MM.1S (cell line): ENCODE data around the gene FUT3.

Experiments used
- DNase-seq: peaks from one replicate; pipeline ENCODE4 v3.0.0-alpha.2; 2015
- H2AFZ ChIP-seq: fragments of 300-600 bp; sonication (generic); 2 replicates; pipeline ENCODE4 v1.6.0; 2016; ENCODE audit warnings: antibody characterized with exemption, low read length
- H3F3A ChIP-seq: fragments of 300-600 bp; sonication (generic); 2 replicates; pipeline ENCODE4 v1.6.1; 2016; ENCODE audit warnings: mild to moderate bottlenecking, antibody characterized with exemption, low read length, moderate library complexity, mixed read lengths; ENCODE audit not compliant: insufficient read depth
- H3K27ac ChIP-seq: fragments of 300-600 bp; sonication (generic); 2 replicates; pipeline ENCODE4 v1.5.1; 2016; ENCODE audit warnings: mild to moderate bottlenecking, low read length
- H3K27me3 ChIP-seq: fragments of 300-600 bp; sonication (generic); replicated peaks from 2 replicates; pipeline ENCODE4 v1.6.0; 2016; ENCODE audit warnings: low read length; ENCODE audit not compliant: insufficient read depth
- H3K36me3 ChIP-seq: fragments of 300-600 bp; sonication (generic); replicated peaks from 2 replicates; pipeline ENCODE4 v1.6.1; 2016; ENCODE audit warnings: mild to moderate bottlenecking, low read length, mixed read lengths; ENCODE audit not compliant: insufficient read depth
- H3K4me1 ChIP-seq: fragments of 300-600 bp; sonication (generic); 2 replicates; pipeline ENCODE4 v1.6.1; 2016; ENCODE audit warnings: low read length, mixed read lengths
- H3K4me2 ChIP-seq: fragments of 300-600 bp; sonication (generic); 2 replicates; pipeline ENCODE4 v1.6.0; 2016; ENCODE audit warnings: low read depth, low read length
- H3K4me3 ChIP-seq: fragments of 300-600 bp; sonication (generic); 2 replicates; pipeline ENCODE4 v1.5.1; 2016; ENCODE audit warnings: low read length, mixed read lengths
- H3K79me2 ChIP-seq: fragments of 300-600 bp; sonication (generic); 2 replicates; pipeline ENCODE4 v1.6.1; 2016; ENCODE audit warnings: mixed run types, low read length, mixed read lengths
- H3K9ac ChIP-seq: fragments of 300-600 bp; sonication (generic); 2 replicates; pipeline ENCODE4 v1.6.1; 2016; ENCODE audit warnings: low read length, mixed read lengths
- H3K9me2 ChIP-seq: fragments of 300-600 bp; sonication (generic); replicated peaks from 2 replicates; pipeline ENCODE4 v1.6.1; 2016; ENCODE audit warnings: mild to moderate bottlenecking, low read length, mixed read lengths; ENCODE audit not compliant: insufficient read depth
- H3K9me3 ChIP-seq: fragments of 300-600 bp; sonication (generic); replicated peaks from 2 replicates; pipeline ENCODE4 v1.6.1; 2016; ENCODE audit warnings: mild to moderate bottlenecking, low read length, mixed read lengths; ENCODE audit not compliant: insufficient read depth
- H4K20me1 ChIP-seq: fragments of 300-600 bp; sonication (generic); 2 replicates; pipeline ENCODE4 v1.6.1; 2016; ENCODE audit warnings: mild to moderate bottlenecking, low read length, moderate library complexity, mixed read lengths; ENCODE audit not compliant: insufficient read depth
- EZH2 ChIP-seq: fragments of 300-600 bp; sonication (generic); optimal IDR thresholded peaks from 2 replicates; pipeline ENCODE3; 2017; ENCODE audit warnings: low read depth, mild to moderate bottlenecking, antibody characterized with exemption, low read length, mixed read lengths
- EZH2phosphoT487 ChIP-seq: fragments of 300-600 bp; sonication (generic); IDR thresholded peaks from 2 replicates; pipeline ENCODE4 v1.6.1; 2018; ENCODE audit warnings: antibody characterized with exemption, low read length
- TF ChIP-seq, protein P1 (sequence below): fragments of 300-600 bp; sonication (generic); IDR thresholded peaks from 2 replicates; pipeline ENCODE4 v1.5.1; 2016; ENCODE audit warnings: antibody characterized with exemption, low read length, mixed read lengths

The FUT3 gene

DNA sequence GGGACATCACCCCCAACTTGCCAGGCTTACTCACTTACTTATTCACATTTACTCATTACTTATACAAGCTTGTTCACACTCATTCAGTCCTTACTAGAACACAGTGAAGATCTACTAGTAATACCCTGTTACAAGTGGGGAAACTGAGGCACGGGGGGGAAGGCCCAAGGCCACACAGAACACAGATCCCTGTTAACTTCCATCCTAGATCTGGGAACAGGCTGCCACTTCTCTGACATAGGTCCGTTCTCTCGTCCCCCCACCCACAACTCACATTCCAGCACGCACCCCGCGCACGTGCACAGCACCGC is 47.9 kb downstream of the FUT3 start:
- no peak overlapping the region for H3K27ac ChIP-seq
- no peaks in the 10 kb centered on the region for H3K9me3 ChIP-seq
- H2AFZ ChIP-seq = peak overlapping the region; percentile 97
- H3K4me2 ChIP-seq = peak overlapping the region; percentile 98
- peak overlapping the region; percentile 60 for H3K4me3 ChIP-seq
- DNase-seq = no peak
- peak overlapping the region; percentile 52; the same call in 1 of the 2 replicates for H3K9ac ChIP-seq
- peaks cover 8% of the 10 kb centered on the region; the same call in 1 of the 2 replicates for H3K4me1 ChIP-seq
- no peaks in the 10 kb centered on the region for H3K9me2 ChIP-seq
- H3F3A ChIP-seq = 0 out of 2 replicates have a peak, but pooled peaks cover 6% of the 10 kb centered on the region
- TF ChIP-seq EZH2 (no peak), EZH2phosphoT487 (no peak)
- TF ChIP-seq, protein P1, sequence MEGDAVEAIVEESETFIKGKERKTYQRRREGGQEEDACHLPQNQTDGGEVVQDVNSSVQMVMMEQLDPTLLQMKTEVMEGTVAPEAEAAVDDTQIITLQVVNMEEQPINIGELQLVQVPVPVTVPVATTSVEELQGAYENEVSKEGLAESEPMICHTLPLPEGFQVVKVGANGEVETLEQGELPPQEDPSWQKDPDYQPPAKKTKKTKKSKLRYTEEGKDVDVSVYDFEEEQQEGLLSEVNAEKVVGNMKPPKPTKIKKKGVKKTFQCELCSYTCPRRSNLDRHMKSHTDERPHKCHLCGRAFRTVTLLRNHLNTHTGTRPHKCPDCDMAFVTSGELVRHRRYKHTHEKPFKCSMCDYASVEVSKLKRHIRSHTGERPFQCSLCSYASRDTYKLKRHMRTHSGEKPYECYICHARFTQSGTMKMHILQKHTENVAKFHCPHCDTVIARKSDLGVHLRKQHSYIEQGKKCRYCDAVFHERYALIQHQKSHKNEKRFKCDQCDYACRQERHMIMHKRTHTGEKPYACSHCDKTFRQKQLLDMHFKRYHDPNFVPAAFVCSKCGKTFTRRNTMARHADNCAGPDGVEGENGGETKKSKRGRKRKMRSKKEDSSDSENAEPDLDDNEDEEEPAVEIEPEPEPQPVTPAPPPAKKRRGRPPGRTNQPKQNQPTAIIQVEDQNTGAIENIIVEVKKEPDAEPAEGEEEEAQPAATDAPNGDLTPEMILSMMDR = no peak
- no peaks in the 10 kb centered on the region for H3K36me3 ChIP-seq
- peaks cover 4% of the 10 kb centered on the region; the same call in 1 of the 2 replicates for H3K79me2 ChIP-seq
- no peaks in the 10 kb centered on the region; the same call in 1 of the 2 replicates for H4K20me1 ChIP-seq
- peaks cover 35% of the 10 kb centered on the region for H3K27me3 ChIP-seq

DNA sequence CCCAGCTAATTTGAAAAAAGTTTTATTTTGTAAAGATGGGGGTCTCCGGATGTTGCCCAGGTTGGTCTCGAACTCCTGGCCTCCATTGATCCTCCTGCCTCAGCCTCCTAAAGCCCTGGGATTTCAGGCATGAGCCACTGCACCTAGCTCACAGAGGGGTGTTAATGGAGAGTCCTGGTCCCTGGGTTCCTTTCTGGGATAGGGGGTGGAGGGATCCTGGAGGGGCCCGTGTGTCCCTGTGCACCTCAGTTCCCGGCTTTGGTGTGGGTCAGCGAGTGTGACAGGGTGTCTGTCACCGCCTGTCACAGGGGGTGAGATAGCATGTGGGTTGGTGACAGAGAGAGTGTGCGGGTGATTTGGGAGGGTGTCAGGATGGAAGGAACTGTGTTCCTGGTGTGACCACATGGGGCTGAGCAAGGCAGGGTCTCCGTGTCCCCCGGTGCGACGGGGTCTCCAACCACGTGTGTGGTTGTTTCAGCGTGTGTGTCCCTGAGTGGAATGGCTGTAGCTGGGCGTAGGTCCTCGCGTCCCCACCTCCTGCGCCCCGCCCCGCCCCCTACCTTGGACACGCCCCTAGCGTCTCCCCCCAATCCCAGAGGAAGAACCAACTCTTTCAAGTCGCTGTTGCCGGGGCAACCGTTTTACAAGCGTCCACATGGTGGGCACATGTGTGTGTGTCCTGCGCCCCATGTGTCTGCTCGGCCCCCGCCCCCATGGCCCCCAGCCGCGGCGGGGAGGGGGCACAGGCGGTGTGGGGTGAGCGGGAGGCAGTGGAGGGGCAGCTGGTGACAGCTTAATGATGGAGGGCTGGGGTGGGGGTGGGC is 49.2 kb downstream of the FUT3 start:
- Histone ChIP-seq H3F3A (0 out of 2 replicates have a peak, but pooled peaks cover 6% of the 10 kb centered on the region), H3K9me2 (no peaks in the 10 kb centered on the region), H3K9ac (no peak overlapping the region), H3K4me3 (no peak overlapping the region), H3K27ac (no peak overlapping the region), H3K4me2 (no peak overlapping the region), H3K9me3 (no peaks in the 10 kb centered on the region), H3K79me2 (peaks cover 4% of the 10 kb centered on the region; the same call in 1 of the 2 replicates), H2AFZ (no peak overlapping the region), H3K27me3 (peaks cover 40% of the 10 kb centered on the region), H3K36me3 (no peaks in the 10 kb centered on the region), H4K20me1 (no peaks in the 10 kb centered on the region; the same call in 1 of the 2 replicates), H3K4me1 (peaks cover 8% of the 10 kb centered on the region; the same call in 1 of the 2 replicates)
- DNase-seq = no peak
- TF ChIP-seq EZH2phosphoT487 (no peak), EZH2 (no peak)

DNA sequence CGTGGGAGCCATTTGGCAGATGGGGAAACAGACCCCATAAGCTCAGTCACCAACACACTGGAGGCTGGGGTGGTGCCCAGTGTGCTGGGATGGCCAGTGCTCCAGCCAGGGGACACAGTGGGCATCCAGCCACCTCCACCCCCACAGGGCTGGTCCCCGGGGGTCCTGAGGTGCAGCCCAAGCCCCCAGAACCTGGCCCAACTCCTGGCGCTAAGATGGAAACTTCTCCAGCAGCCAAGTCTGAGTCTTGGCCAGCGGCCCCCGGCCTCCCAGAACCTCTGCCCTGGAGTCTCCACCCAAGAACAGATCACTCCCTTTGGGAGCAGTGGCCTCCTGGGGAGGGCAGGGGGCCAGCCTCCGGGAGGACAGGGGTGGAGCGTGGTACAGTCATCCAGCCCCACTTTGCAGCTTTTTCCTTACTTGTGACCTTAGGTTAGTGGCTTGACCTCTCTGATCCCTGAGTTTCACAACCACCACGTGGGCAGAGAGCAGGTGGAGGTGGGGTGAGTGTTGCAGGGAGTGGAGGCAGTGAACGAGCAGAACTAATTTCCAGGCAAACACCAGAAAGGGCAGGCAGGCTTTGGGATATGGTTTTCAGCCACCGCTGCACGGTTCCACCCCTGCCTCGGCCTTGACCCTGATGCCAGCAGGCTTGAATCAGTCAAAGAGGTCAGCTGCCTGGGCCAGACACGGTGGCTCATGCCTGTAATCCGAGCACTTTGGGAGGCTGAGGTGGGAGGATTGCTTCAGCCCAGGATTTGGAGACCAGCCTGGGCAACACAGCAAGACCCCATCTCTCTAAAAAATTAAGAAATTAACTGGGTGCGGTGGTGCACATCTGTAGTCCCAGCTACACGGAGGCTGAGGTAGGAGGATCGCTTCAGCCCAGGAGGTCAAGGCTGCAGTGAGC is 50.6 kb downstream of the FUT3 start:
- no peak overlapping the region for H3K4me2 ChIP-seq

More for the DNA sequence above, 50.6 kb downstream of the FUT3 start:
- no peaks in the 10 kb centered on the region for H3K36me3 ChIP-seq
- no peak overlapping the region for H2AFZ ChIP-seq
- no peak overlapping the region for H3K4me3 ChIP-seq
- H3K9ac ChIP-seq = no peak overlapping the region
- H3K27me3 ChIP-seq = peaks cover 45% of the 10 kb centered on the region
- H3K4me1 ChIP-seq = peaks cover 8% of the 10 kb centered on the region; the same call in 1 of the 2 replicates
- H3K79me2 ChIP-seq = no peaks in the 10 kb centered on the region
- no peaks in the 10 kb centered on the region for H3K9me2 ChIP-seq
- H3K9me3 ChIP-seq = no peaks in the 10 kb centered on the region
- no peaks in the 10 kb centered on the region for H3F3A ChIP-seq
- TF ChIP-seq EZH2 (no peak), EZH2phosphoT487 (no peak)
- TF ChIP-seq, protein P1 = no peak
- DNase-seq = no peak
- no peak overlapping the region for H3K27ac ChIP-seq
- H4K20me1 ChIP-seq = no peaks in the 10 kb centered on the region
